Tongue (tissue), 2 donors: ENCODE results near the gene COL8A1. TPM values are rescaled to one million over a fixed set of nuclear protein-coding genes. Genes with fewer than 3 reads are reported as not detected.
"Not testable (repeated sequence)": the region's sequence is repeated elsewhere in the genome, so short reads cannot be mapped to it uniquely, and the experiment has no call there.

Experiments used
- DNase-seq: peaks from one replicate; pipeline ENCODE4 v3.0.0-alpha.2; 2015
- total RNA-seq: library from RNA; depleted of rRNA; stranded (reverse); fragments of >200 nt; gene quantifications from one replicate; pipeline ENCODE4 v1.2.3, GENCODE V29; 2014

COL8A1 gene
- total RNA-seq, 1 donor from 2014 or later, result 22.4 TPM

GRCh38 chr3:99808163-99808794 lies 169.9 kb downstream of the COL8A1 start:
- DNase-seq, result peak; percentile 60

DNA sequence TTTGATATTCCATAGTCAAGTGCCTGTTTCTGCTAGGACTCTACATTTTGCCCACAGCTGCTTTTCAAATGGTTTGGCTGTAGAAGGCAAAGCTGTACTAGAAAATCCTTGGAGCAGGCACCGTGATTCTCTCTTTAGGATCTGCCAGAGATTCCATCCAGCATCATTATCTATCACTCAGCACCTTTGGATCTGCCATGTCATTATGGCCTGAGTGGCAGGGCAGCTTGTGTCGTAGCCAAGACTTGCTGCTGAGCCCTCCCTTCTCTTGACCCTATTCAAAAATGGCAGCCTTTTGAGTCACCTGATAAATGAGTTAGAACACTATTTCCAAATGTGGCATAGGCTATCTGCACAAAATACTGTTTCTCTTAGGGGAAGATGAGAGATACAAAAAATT lies 171.2 kb downstream of the COL8A1 start:
- no peak for DNase-seq

DNA sequence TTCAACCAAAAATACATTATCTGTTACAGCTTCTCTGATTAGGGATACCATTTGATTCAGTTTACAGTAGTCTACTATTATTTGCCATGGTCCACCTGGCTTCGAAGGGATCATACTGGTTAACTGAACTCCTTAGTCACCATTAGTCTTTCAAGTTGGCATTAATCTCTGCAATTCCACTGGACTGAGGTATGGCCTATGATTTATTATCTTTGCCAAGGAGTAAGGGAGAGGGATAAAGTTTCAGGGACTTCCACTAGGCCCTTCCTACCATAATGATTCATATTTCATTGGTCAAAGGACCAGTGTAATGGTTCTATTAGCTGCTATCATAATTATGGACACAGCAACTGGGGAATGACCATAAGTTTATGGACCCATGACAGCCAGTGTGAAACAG lies 172.0 kb downstream of the COL8A1 start:
- no peak for DNase-seq

DNA sequence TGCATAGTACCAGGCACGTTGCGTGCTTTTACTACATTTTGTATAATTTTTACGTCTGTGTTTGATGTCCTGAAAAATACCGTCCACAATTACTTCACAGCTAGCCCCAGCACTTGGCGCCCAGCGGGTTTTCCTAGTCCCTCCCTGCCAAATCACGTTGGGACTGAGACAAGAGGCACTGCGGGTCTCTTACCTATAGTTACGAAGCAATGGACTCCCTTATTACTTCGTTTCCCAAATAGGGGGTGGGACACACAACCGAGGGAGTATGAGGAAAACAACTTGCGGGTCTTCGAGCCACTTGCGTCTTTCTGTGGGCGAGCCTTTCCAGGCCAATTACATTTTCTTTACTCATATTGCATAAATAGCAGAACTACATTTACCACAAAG lies 178.6 kb downstream of the COL8A1 start:
- peak; percentile 67 for DNase-seq

- DNase-seq, result peak; percentile 97
Observed at GRCh38 chr3:99817437-99818240, 179.2 kb downstream of the COL8A1 start, which contains the start of gene CMSS1. Gene CMSS1, plus strand, starts transcription at chr3:99817862.

DNA sequence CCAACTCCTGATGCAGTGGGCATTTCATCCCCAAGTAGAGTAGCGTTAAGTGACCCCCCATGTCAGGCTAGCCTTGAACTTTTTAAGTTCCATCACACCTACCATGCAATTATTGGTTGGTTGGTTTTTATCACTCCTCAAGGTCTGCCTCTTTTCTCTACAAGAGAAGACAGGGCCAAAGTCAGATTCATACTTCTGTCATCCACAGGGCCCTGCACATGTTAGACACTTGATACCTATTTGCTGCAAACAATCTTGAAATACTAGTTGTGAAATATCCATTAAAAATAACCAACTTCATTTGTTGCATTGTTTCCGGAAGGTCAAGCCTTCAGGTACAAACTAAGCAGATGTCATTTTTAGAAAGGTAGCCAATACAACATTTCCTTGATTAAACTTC lies 180.4 kb downstream of the COL8A1 start:
- no peak for DNase-seq

DNA sequence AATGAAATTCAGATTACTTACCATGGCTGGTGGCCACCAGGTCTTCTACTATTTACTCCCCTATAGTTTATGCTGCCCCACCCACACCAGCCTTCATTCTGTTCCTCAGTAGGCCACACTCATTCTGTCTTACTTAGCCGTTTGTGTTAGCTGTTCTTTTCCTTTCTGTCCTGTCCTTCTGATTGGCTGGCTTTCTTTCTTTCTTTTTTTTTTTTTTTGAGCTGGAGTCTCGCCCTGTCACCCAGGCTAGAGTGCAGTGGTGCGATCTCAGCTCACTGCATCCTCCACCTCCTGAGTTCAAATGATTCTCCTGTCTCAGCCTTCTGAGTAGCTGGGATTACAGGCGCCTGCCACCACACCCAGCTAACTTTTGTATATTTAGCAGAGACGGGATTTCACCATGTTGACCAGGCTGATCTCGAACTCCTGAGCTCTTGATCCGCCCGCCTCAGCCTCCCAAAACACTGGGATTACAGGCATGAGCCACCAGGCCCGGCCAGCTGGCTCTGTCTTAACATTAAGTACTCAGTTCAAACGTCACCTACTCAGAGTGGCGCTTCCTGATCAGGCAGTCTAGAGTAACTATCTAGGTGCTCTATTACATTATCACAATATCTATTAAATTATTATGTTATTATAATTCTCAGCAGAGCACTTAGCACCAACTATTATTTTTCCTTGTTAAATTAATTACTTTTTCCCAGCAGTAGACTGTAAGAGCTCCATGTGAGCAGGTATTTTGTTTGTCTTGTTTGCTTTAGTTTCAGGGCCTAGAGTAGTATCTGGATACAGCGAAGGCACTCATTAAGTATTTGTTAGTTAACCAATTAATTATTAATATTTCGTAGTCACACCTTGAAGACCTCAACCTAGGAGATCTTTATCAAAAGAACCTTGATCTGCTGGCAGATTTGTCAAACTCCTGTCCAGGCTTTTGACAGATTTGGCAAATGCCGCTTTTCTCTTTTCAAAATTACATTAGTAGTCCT lies 185.6 kb downstream of the COL8A1 start:
- no peak for DNase-seq

- DNase-seq, result no peak
Observed at GRCh38 chr3:99825004-99825640, 186.7 kb downstream of the COL8A1 start.

- no peak for DNase-seq
Observed at GRCh38 chr3:99829844-99830243, 191.4 kb downstream of the COL8A1 start.

GRCh38 chr3:99833617-99834205 lies 195.3 kb downstream of the COL8A1 start:
- DNase-seq, result no peak

- no peak for DNase-seq
Observed at GRCh38 chr3:99834211-99834957, 196.0 kb downstream of the COL8A1 start.

DNA sequence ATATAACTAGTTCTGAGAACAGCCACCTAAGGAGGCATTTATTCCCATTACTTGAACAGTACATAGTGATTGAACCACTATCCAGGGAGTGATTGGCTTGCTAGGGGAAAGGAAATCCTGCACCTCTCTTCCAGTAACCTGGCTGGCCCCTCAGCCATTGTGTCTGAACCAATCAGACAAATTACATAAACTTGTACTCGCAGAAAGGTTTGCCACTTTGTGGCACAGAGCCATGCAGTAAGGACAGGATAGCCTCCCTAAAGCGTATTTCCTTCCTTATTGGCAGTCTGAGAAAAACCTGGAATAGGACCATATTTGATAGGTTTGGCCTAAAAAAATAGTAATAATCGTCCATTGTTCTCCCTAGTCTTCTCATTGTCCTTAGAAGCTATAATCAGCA lies 198.3 kb downstream of the COL8A1 start:
- no peak for DNase-seq

DNA sequence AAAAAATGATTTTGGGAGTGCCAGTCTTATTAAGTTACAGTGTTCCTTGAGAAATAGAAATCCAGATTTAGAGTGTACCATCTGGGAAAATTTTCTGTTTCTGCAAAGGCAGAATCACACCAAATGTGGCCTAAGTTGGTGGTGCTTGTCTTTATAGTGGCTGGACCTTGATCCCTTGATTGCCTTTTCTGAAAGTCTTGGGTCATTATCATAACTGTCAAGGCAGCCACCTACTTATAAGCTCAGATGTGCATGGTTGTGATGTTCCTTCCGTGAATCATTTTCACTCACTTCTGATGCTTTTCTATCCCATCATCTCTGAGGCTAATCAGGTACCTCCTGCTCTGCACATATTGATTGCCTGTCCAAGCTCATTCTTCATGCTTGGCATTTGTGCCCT lies 199.3 kb downstream of the COL8A1 start:
- DNase-seq, result no peak

- no peak for DNase-seq
Observed at GRCh38 chr3:99838755-99839154, 200.4 kb downstream of the COL8A1 start.

GRCh38 chr3:99839613-99840012 lies 201.2 kb downstream of the COL8A1 start:
- no peak for DNase-seq

- DNase-seq, result not testable (repeated sequence)
Observed at GRCh38 chr3:99841949-99842348, 203.6 kb downstream of the COL8A1 start.

GRCh38 chr3:99842826-99843589 lies 204.6 kb downstream of the COL8A1 start:
- DNase-seq, result peak; percentile 77

- no peak for DNase-seq
Observed at GRCh38 chr3:99843590-99844258, 205.3 kb downstream of the COL8A1 start.

- no peak for DNase-seq
Observed at GRCh38 chr3:99845331-99845730, 206.9 kb downstream of the COL8A1 start.

- peak; percentile 23 for DNase-seq
Observed at GRCh38 chr3:99845999-99846398, 207.6 kb downstream of the COL8A1 start.
